Kidney capillary endothelial cell (primary cell): ENCODE data around the gene RCAN2.

Source experiments
- DNase-seq: peaks from one replicate; pipeline ENCODE4 v3.0.0-alpha.2; 2018; ENCODE audit warnings: low spot score

Gene RCAN2

DNA sequence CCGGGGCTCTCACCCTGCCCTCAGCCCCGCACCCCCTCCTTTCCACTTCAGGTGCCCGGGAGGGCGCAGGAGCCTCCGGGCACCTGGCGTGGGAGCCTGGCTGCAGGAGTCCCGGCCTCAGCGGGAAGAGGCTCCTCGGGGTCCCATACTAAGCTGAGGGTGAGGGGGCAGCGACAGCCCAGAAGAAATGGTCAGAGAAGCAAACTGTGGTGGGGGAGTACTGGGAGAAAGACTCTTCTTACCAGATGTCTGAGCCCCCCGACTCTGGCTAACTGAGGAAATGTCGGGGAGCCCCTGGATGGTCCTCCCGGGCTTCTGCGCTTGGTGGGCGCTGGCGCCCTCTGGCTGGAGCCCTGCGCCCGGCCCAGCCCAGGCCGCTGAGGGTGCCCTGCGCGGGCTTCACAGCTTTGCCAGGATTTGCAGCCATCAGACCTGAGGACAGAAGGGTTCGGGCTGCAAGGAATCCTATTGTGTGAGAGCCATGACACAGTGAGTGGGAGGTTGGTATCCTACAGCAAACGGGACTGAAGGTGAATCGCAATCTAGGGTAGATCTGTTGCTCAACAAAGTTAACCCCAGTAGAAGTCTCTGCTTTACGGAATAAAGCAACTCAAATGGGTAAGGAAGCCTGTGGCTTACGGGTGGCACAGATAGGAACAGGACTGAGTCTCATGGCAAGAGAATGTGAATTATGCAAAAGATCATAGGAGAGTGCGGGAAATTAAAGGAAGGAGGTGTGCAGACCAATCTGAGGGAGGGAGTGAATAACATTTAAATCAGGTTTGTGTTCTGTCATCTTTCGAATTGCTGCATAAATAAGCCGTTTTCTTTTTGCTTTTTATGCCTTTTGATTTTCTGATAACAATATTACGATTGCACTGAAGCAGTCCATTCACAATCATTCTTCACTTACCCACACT is 639 bp upstream of the RCAN2 start:
- peak; percentile 41 for DNase-seq

GRCh38 chr6:46490425-46491200 is 636 bp downstream of the RCAN2 start:
- no peak for DNase-seq

GRCh38 chr6:46486181-46486580 is 5.1 kb downstream of the RCAN2 start:
- peak; percentile 60 for DNase-seq

DNA sequence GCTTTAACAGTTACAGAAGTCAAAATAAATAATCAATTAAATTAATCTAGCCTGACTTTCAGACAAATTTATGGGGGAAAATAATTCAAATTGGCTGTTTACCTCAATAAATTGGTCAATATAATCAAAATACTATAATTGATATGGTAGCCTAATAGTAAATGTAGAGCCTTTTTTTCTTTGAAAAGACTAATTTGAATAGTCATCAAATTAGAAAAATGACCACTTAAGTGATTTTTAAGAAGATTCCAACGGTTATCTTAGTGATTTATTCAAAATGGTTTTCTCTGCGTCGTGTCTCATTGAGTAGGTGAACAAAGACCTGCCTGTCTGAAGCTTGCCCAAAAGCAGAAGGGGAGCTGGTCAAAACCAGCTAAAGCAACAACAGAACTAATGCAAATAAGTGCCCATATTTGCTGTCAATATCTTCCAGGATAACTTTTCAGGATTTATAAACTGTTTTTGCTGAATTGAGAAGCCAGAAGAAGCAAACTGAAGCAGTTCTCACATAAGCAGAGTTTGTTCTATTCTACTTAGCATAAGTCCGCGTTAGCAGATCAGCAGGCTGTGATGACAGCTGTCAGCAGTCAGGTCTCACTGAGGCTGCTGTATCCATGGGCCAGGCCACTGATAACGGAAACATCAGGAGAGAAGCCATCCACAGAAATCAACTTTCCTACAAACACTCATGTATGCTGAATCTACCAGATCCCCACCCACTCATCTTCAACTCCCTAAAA is 7.0 kb downstream of the RCAN2 start:
- no peak for DNase-seq

- peak; percentile 58 for DNase-seq
Measured at GRCh38 chr6:46476301-46476700, 14.9 kb downstream of the RCAN2 start.

- no peak for DNase-seq
Measured at GRCh38 chr6:46473881-46474280, 17.4 kb downstream of the RCAN2 start.

DNA sequence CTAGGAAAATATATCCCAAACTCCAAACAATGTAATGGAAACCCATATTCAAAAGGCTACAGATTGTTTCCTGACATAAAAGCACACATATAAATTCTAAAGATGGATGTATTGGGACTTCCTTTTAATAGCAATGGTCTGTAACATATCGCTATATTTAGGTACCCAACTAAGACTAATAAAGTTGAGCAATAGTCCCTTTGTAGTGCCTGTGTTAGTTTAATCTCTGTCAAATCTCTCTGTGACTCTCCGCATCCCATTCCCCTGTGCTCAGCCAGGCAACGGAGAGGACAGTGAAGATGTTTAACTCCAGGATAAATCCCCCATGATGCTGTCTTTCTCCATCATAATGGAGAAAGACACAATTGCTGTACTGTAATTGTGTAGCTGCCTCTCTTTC is 19.0 kb downstream of the RCAN2 start:
- DNase-seq = no peak

- DNase-seq = no peak
Measured at GRCh38 chr6:46469021-46469420, 22.2 kb downstream of the RCAN2 start.

DNA sequence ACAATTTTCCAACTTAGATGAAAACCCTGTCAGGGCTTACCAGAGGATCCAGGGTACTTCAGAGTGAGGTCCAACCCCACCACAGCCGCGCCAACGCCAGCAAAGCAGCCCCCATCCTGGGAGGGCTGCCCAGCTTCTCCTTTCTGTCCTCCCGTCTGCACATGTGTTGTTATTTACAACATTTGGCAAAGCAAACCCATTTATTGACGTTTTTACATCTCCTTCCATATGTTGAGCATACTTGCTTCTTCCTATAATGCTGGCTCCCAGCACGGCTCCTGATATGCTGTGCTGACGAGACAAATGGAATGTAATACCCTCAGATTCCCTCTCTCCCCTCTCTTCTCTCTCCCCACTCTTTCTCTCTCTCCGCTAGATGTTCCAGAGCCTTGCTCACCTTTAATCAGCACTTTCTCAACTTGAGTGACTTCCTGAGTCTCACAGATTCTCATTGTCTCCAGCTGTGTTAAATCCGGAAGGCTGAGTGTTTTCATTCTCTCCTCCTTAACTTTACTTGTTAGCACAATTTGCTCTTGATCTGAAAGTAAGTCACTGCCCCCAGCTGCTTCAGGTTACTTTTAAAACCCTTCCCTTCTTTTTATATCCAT is 22.7 kb downstream of the RCAN2 start:
- no peak for DNase-seq

DNA sequence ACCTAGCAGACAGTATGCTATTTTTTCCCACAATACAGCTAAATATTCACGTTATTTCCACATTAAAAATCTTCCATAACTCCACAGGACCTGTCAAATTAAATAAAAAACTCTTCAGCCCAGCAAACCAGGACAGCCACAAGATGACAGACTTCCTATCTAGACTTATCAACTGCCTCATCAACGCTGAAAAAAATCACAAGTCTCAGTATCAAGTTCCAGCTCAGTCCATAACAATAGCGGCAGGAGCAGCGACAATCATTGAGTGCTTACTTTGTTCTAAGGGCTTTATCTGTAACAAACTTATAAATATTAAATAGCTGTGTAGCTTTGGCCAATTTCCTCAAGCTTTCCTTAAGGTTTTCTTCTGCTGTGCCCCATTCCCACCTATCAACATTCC is 24.7 kb downstream of the RCAN2 start:
- DNase-seq = no peak

- DNase-seq = no peak
Measured at GRCh38 chr6:46465294-46466165, 25.7 kb downstream of the RCAN2 start.

GRCh38 chr6:46456297-46456696 is 35.0 kb downstream of the RCAN2 start:
- peak; percentile 60 for DNase-seq

DNA sequence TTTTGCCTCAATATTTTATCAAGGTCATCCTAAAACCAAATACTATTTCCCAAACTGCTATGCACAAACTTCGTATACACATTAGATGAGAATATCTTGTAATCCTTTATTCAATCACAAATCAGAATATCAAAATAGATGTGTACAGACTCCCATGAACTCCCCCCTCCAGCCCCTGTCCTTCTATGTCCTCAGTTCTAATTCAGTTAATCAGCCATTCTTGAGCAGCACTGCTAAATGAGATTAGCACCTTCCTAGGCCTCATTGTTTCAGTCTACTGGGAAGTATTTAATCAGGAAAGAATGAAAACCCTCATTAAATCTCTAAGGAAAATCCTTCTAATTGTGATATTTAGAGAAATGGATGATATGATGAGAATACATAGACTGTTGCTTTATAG is 36.6 kb downstream of the RCAN2 start:
- DNase-seq = no peak

DNA sequence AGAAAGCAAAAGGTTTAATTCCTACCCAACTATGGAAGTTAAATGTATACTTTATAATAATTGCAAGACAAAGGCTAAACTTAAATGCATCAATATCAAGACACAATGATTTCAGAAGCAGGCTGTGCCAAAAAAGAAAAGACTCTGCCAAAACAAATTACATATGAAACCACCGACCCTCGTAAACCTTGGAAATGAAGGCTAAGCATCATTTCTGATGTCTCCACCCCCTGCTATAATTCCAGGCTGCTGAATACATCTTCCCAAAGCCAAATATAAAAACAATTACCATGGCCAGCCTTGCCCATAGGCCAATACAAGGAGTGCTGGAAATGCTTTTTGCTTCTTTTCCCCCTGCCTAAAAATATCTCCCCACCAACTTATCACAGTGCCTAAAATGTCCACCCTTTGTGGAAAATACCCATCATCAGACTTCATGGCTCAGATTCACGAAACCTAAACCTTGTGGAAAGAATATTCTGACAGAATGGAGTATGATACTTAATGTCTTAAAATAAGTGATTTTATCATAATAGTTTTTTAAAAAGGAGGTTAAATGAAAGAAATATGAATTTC is 37.4 kb downstream of the RCAN2 start:
- no peak for DNase-seq

GRCh38 chr6:46453216-46453615 is 38.0 kb downstream of the RCAN2 start:
- no peak for DNase-seq

- no peak for DNase-seq
Measured at GRCh38 chr6:46452312-46452917, 38.8 kb downstream of the RCAN2 start.

DNA sequence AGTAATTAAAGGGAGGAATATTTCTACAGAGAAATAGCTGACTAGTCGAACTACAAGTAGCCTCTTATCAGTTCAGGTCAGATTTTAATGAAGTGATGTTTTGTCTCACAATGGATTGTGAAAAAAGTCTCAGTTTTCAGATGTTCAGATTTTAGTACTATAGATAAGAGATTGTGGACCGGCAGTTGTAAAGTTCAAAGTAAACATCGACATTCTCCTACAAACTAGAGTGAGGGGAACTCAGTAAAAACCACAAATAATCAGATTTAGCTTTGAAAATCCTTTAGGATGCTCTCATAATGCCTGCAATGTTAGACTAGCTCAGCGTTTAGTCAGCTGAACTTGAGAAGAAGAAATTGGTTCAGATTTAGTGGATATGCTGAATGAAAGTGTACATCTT is 39.9 kb downstream of the RCAN2 start:
- DNase-seq = no peak

DNA sequence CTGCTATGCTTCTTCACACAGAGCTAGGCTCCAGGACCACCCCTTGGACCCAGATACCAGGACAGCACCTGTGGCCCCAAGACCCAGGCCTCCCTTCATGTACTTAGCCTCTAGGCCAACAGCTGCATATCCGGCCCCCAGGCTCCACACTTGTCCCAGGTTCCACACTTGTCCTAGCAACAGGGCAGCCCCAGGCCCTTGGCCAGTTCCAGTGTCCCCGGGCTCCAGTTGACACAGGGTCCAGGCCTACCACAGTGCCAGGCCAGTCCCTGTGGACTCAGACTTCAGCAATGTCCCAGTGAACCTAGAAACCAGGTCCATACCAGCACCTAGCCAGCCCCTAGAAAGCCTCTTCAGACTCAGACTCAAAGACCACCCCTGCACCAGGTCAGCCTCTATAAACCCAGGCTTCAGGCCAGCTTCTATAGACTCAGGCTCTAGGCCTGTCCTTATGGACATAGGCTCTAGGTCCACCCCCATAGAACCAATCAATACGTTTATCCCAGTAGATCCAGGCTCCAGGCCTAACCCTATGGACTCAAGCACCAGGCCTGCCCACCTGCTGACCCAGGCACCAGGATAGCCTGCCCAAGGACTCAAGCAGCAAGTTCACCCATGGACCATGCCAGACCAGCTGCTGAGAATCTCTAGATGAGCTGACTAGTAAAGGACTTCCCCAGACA is 46.3 kb downstream of the RCAN2 start:
- no peak for DNase-seq

- DNase-seq = no peak
Measured at GRCh38 chr6:46443623-46444022, 47.6 kb downstream of the RCAN2 start.

GRCh38 chr6:46440641-46441040 is 50.6 kb downstream of the RCAN2 start:
- DNase-seq = no peak
